Measurements from ENCODE around the gene HOXC9. TPM values are rescaled to one million over a fixed set of nuclear protein-coding genes. Genes with fewer than 3 reads are reported as not detected.

The HOXC9 gene
- total and polyA plus RNA-seq, 2 of the 8 experiments (the other 6 are each of a cell fraction or from before 2014, with no cell fraction given): not detected

GRCh38 chr12:54025499-54026405 lies 25.8 kb downstream of the HOXC9 start:
- no peak overlapping the region for H3K9ac ChIP-seq (replicated peaks in 1 of 4; ENCODE audit: extremely low read depth in 1 of 4, low read depth in 3 of 4, low read length in 3 of 4)
- H4K8ac ChIP-seq (ENCODE audit: extremely low read depth, insufficient read depth, low read length): no peak overlapping the region
- no peak overlapping the region for H2AFZ ChIP-seq (ENCODE audit: low read length)
- 27% methylated on average over 7 of the region's 7 CpGs; no CpG with 5 or more reads in 1 of the 2 experiments for WGBS, 2 experiments (ENCODE audit: extremely low coverage in 1 of 2, insufficient coverage in 1 of 2, insufficient read length in 1 of 2, insufficient replicate concordance in 2 of 2, low coverage in 1 of 2, low lambda C conversion rate in 2 of 2, missing lambda C conversion rate in 1 of 2)
- H3K79me1 ChIP-seq (ENCODE audit: low read depth, low read length): no peaks in the 10 kb centered on the region
- H3K23me2 ChIP-seq (ENCODE audit: low read depth, low read length): no peaks in the 10 kb centered on the region
- H3K79me2 ChIP-seq (ENCODE audit: control insufficient read depth in 1 of 2, insufficient read depth in 2 of 2, low read length in 2 of 2): no peaks in the 10 kb centered on the region
- H4K5ac ChIP-seq (ENCODE audit: insufficient read length, low read depth, low read length): no peak overlapping the region
- peaks cover 17 to 22% of the 10 kb centered on the region in 2 experiments for H4K20me1 ChIP-seq (replicated peaks in 1 of 2; ENCODE audit: control insufficient read depth in 1 of 2, insufficient read depth in 2 of 2, low read length in 2 of 2)
- H2BK120ac ChIP-seq (replicated peaks; ENCODE audit: low read depth, low read length): no peak overlapping the region
- no peak overlapping the region for H3K4me2 ChIP-seq (ENCODE audit: insufficient read depth in 1 of 2, low read depth in 2 of 2, low read length in 2 of 2)
- peaks cover 0 to under 1% (median 0%) of the 10 kb centered on the region in 4 experiments; a peak in 1 of 8 replicates for H3K36me3 ChIP-seq (ENCODE audit: control insufficient read depth in 2 of 4, insufficient read depth in 4 of 4, low read length in 3 of 4)
- no peak overlapping the region for H3K18ac ChIP-seq (ENCODE audit: extremely low read depth, low read length)
- H2BK12ac ChIP-seq (ENCODE audit: low read depth, low read length): 0 out of 2 replicates have a peak overlapping the region, but pooled peaks have one; percentile 4
- ChIA-PET POLR2A (ENCODE audit: partially characterized antibody) (interaction anchor here (0.6 to 1.1 kb wide), 3 partner anchors 9 to 120 kb away, joined by 3 read pairs; no protein-coding TSS in a partner anchor), CTCF (ENCODE audit: partially characterized antibody) (interaction anchor here (0.9 to 20.0 kb wide), 9 partner anchors 9 to 191 kb away, joined by 3 to 339 read pairs (median 5); partner anchors contain the start of genes HOXC8 and SMUG1)
- no peak overlapping the region for H2AK5ac ChIP-seq (ENCODE audit: low read depth, low read length)
- H3K27ac ChIP-seq (ENCODE audit: low read depth, low read length): no peak overlapping the region
- H3K4ac ChIP-seq (replicated peaks; ENCODE audit: insufficient read length, low read depth, low read length): no peak overlapping the region
- no peaks in the 10 kb centered on the region for H3K9me3 ChIP-seq (ENCODE audit: insufficient read depth in 2 of 2, low read depth in 1 of 2, low read length in 1 of 2)
- peaks cover 0 to 7% (median 2%) of the 10 kb centered on the region in 4 experiments; a peak in 3 of 7 replicates for H3K4me1 ChIP-seq (replicated peaks in 1 of 4; ENCODE audit: control insufficient read depth in 3 of 4, insufficient read depth in 4 of 4, low read length in 3 of 4)
- H3K56ac ChIP-seq (replicated peaks; ENCODE audit: insufficient read length, low read depth, low read length): no peak overlapping the region
- H3K27me3 ChIP-seq (replicated peaks in 1 of 4; ENCODE audit: control insufficient read depth in 3 of 4, extremely low read depth in 1 of 4, insufficient read depth in 3 of 4, low read length in 3 of 4): peaks cover 95 to 100% (median 99%) of the 10 kb centered on the region in 4 experiments
- peak; percentile 76 for TF ChIP-seq RNF2 (IDR thresholded peaks at IDR 0.05; ENCODE audit: borderline replicate concordance, low read depth, low read length, missing control alignments, poor library complexity, severe bottlenecking)
- no peak for TF ChIP-seq HDAC2 (IDR thresholded peaks at IDR 0.05; ENCODE audit: borderline replicate concordance in 1 of 2, low read depth in 2 of 2, low read length in 2 of 2)
- no peak for TF ChIP-seq MAFK (IDR thresholded peaks at IDR 0.05; ENCODE audit: low read depth, low read length)
- TF ChIP-seq SUZ12 (IDR thresholded peaks at IDR 0.05; ENCODE audit: low read length): peak; percentile 15
- TF ChIP-seq EZH2 (IDR thresholded peaks at IDR 0.05; ENCODE audit: low read depth, low read length, severe bottlenecking): peak; percentile 66
- TF ChIP-seq SRF (IDR thresholded peaks at IDR 0.05; ENCODE audit: low read depth, low read length): no peak
- 0 out of 2 replicates have a peak, but pooled peaks have one; percentile 44 for TF ChIP-seq TCF12 (IDR thresholded peaks at IDR 0.05; ENCODE audit: low read depth, low read length)
- H3K14ac ChIP-seq (ENCODE audit: insufficient read length): no peak overlapping the region
- FAIRE-seq (no peak), DNase-seq (ENCODE audit: low read depth in 1 of 2, low spot score in 2 of 2) (no peak)
- H2BK20ac ChIP-seq (ENCODE audit: low read length): no peak overlapping the region
- no peak overlapping the region for H3K4me3 ChIP-seq (ENCODE audit: extremely low read depth in 1 of 4, insufficient read depth in 2 of 4, low read depth in 3 of 4, low read length in 4 of 4)
- no peak overlapping the region for H2BK15ac ChIP-seq (ENCODE audit: low read length)
- no peak overlapping the region for H3K23ac ChIP-seq (ENCODE audit: insufficient read length)
- no peak overlapping the region for H2BK5ac ChIP-seq (ENCODE audit: low read depth, low read length)
- no peak overlapping the region for H4K91ac ChIP-seq (replicated peaks; ENCODE audit: insufficient read length, low read length)
